Rectal smooth muscle tissue (tissue), 1 donor: Measurements from ENCODE around the gene PHACTR1.
"Not testable (repeated sequence)": the region's sequence is repeated elsewhere in the genome, so short reads cannot be mapped to it uniquely, and the experiment has no call there.

Source experiments
- H3K27ac ChIP-seq: one replicate; pipeline ENCODE4 v1.7.0; 2013; ENCODE audit warnings: low read depth, low read length, inconsistent platforms
- H3K27me3 ChIP-seq: one replicate; pipeline ENCODE4 v1.7.0; 2013; ENCODE audit warnings: low read length; ENCODE audit not compliant: control insufficient read depth, insufficient read depth
- H3K36me3 ChIP-seq: one replicate; pipeline ENCODE4 v1.7.0; 2013; ENCODE audit warnings: low read length; ENCODE audit not compliant: control insufficient read depth, insufficient read depth
- H3K4me1 ChIP-seq: one replicate; pipeline ENCODE4 v1.7.0; 2013; ENCODE audit warnings: low read length; ENCODE audit not compliant: control insufficient read depth, insufficient read depth
- H3K4me3 ChIP-seq: one replicate; pipeline ENCODE4 v1.7.0; 2013; ENCODE audit warnings: low read length
- H3K9ac ChIP-seq: one replicate; pipeline ENCODE4 v1.7.0; 2013; ENCODE audit warnings: low read length

Gene PHACTR1

DNA sequence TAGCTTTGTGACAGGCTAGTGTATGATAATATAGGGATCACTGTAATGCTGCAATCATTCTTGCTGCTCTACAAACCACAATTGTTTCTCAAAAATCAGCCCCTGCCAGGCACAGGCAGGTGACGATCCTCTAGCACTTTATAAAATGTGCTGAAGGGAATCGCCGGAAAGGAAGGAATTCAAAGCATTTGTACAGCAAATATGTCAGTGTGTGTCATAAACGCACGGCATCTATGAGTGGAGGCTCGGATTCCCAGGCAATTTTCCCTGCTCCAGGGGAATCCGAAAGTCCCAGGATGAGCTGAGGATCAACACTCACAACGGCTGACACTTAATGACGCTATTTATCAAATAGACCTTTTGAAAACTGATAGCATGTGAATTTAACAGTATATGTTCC lies 1.4 kb downstream of the PHACTR1 start:
- Histone ChIP-seq H3K4me1 (no peaks in the 10 kb centered on the region), H3K36me3 (no peaks in the 10 kb centered on the region), H3K4me3 (no peak overlapping the region), H3K9ac (no peak overlapping the region), H3K27me3 (no peaks in the 10 kb centered on the region), H3K27ac (no peak overlapping the region)

DNA sequence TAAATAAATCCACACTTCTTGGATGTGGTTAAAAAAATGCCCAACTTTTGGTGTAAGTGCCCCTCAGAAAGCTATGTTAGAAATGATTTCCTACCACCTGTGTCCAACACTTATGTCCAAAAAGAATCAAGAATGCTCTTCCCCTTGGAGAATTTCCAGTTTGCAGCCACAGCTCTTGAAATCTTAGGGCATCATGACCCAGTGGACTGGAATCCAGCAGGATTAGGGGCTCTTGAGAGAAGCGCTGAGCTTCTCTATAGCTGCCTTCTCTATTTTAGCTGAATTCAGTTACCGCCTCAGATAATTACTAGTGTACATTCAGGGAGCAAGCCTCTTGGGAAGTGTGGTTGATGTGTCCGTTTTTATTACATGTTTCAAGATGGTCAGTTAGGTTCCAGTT lies 2.5 kb downstream of the PHACTR1 start:
- Histone ChIP-seq H3K4me3 (no peak overlapping the region), H3K27me3 (no peaks in the 10 kb centered on the region), H3K9ac (no peak overlapping the region), H3K4me1 (no peaks in the 10 kb centered on the region), H3K36me3 (no peaks in the 10 kb centered on the region), H3K27ac (no peak overlapping the region)

DNA sequence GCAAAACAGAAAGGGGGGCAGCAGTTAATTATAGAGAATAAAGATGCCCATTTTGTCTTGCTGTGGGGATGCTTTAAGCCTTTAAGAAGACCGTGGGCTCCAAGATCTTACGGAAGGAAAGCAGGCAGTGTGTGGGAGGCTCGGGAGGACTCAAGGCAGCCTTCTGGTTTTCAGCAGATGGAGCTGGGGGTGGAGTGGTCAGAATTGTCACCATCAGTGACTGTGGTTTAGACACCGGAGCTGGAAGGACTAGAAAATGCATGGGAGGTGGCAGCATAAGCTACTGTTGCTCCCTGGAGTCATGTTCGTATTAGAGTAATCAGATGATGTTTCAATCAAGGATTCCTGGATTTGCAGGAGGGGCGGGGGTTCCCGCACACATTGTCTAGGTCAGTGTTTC lies 3.7 kb downstream of the PHACTR1 start:
- Histone ChIP-seq H3K4me3 (no peak overlapping the region), H3K27me3 (no peaks in the 10 kb centered on the region), H3K36me3 (no peaks in the 10 kb centered on the region), H3K27ac (no peak overlapping the region), H3K9ac (no peak overlapping the region), H3K4me1 (no peaks in the 10 kb centered on the region)

DNA sequence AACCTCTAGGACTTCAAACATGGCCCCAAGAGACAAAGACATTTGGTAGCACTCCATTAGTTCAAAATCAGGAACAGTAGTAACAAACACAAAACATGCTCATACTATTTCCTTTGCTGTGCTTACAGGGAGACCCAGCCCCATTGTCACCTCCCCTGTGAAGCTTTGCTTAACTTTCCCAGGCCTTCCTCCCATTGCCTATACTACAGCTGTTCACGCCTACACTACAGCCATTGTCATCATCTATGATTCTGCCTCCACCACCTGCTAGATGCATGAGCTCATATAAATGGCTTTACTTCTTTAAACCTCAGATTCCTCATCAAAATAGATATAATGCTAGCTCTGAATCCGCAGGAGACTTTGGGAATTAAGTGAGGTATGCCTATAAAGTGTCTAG lies 8.7 kb downstream of the PHACTR1 start:
- no peak overlapping the region for H3K4me3 ChIP-seq

DNA sequence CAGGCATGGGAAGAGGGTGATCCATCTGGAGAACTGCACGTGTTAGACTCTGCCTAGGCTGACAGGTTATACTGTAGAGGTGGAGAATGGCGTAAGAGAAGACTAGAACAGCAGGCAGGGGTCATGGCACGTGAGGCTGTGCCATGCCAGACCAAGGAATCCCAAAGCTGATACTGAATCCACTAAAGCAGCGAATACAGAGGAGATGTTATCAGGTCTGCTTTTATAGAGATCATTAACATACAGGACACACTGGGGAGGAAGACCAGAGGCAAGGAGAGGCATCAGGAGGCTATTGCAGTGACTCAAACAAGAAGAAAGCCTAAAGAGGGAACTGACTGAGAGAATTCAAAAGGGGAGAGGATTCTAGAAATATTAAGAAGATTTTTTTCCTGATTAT lies 12.9 kb downstream of the PHACTR1 start:
- Histone ChIP-seq H3K36me3 (no peaks in the 10 kb centered on the region), H3K27me3 (no peaks in the 10 kb centered on the region), H3K4me1 (no peaks in the 10 kb centered on the region)

More for the DNA sequence above, 8.7 kb downstream of the PHACTR1 start:
- Histone ChIP-seq H3K36me3 (no peaks in the 10 kb centered on the region), H3K9ac (no peak overlapping the region), H3K27me3 (no peaks in the 10 kb centered on the region), H3K27ac (no peak overlapping the region), H3K4me1 (no peaks in the 10 kb centered on the region)

DNA sequence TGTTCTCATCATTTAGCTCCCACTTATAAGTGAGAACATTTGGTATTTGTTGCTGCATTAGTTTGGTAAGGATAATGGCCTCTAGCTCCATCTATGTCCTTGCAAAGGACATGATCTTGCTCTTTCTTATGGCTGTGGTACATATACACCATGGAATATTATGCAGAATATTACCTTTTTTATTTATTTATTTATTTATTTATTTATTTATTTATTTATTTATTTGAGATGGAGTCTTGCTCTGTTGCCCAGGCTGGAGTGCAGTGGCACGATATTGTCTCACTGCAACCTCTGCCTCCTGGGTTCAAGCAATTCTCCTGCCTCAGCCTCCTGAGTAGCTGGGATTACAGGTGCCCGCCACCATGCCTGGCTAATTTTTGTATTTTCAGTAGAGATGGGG lies 14.2 kb downstream of the PHACTR1 start:
- H3K27ac ChIP-seq, H3K4me1 ChIP-seq, H3K4me3 ChIP-seq, H3K36me3 ChIP-seq, H3K9ac ChIP-seq, H3K27me3 ChIP-seq: not testable (repeated sequence)

More for the DNA sequence above, 12.9 kb downstream of the PHACTR1 start:
- Histone ChIP-seq H3K9ac (no peak overlapping the region), H3K4me3 (no peak overlapping the region), H3K27ac (no peak overlapping the region)

DNA sequence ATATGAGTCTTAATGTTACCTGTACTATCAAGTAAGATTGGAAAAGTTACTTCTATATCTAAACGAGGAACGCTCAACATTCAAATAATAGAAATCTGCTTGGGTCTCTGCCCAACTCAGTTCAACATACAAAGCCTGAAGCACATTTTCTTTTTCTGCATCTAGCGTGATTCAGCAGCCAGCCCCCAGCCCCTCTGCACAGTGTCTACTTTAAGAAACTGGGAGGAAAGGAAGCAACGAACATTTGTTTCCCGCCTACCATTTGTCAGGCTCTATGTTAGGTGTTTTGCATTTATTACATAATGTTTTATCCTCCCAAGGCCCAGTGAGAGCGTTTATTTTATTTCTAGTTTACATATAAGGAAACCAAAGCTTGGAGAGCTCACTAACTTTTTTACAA lies 17.3 kb downstream of the PHACTR1 start:
- Histone ChIP-seq H3K4me3 (no peak overlapping the region), H3K4me1 (no peaks in the 10 kb centered on the region), H3K9ac (no peak overlapping the region), H3K36me3 (no peaks in the 10 kb centered on the region), H3K27me3 (no peaks in the 10 kb centered on the region), H3K27ac (no peak overlapping the region)

DNA sequence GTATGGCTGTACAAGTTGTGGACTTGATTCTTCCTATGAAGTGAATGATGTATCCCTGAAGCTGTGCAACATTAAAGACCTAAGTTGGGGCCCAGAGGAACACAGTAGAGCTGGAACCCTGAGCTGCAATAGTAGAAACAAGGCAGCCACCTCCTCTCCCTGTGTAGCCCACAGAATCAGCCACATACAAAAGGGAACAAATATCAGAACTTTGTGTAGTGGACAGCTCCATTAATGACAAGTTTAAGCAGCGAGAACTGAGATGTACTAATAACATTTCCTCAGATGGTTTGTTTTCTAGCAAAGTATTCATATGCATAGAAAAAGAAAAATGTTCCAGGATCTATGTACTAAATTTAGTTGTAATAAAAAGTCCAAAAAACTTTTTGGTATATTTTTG lies 19.2 kb downstream of the PHACTR1 start:
- Histone ChIP-seq H3K9ac (no peak overlapping the region), H3K27me3 (no peaks in the 10 kb centered on the region), H3K36me3 (no peaks in the 10 kb centered on the region), H3K4me1 (no peaks in the 10 kb centered on the region), H3K4me3 (no peak overlapping the region), H3K27ac (no peak overlapping the region)

DNA sequence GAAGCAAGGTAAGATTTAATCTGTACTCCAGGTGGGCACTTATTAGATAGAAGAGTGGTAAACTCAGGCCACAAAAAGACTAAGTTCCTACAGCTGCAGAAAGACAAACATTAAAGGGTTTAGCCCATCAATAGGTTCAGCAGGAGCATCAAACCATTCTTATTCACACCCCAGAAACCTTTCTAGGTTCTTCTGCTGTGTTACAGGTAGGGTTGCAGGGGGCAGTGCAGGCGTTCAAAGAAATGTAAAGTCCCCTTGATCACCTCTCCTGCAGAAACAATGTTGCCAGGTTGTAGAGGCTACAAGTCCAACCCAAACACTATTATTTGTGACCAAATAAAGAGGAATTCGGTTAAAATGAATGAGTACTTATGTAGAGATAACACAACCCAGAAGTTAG lies 31.8 kb downstream of the PHACTR1 start:
- Histone ChIP-seq H3K27ac (no peak overlapping the region), H3K4me3 (no peak overlapping the region), H3K4me1 (no peaks in the 10 kb centered on the region), H3K27me3 (peaks cover 7% of the 10 kb centered on the region), H3K9ac (no peak overlapping the region), H3K36me3 (no peaks in the 10 kb centered on the region)

DNA sequence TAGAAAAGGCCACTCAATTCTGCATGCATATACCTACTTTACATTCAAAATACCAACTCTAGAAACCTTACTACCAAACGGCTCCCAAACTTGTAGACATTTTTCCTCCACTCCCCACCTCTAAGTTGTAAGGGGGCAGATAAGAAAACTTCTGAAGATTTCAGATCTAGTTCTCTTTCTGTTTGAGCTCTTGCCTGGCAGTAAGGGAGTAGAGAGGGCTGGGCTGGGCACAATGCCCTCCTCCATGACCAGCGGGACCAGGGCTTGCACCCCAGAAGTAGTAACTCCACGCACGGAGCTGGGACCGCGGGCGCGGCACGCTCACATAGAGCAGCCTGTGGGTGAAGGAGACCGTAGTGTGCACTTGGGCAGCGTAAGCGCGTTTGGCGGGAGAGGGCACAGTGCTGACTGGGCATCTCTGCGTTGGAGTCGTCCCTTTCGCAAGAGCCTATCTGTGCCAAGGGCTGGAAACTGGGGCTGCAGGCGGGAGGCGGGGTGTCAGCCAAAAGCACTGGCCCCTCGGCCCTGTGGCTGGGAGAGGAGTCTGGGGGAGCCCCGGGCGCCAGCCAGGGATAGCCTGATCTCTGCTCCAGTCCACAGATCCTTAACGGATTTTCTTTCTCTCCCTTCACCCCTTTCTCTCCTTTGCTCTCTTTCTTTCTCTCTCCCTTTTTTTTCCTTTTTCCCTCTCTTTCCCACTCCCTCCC lies 32.4 kb downstream of the PHACTR1 start:
- Histone ChIP-seq H3K36me3 (no peaks in the 10 kb centered on the region), H3K27ac (no peak overlapping the region), H3K4me1 (no peaks in the 10 kb centered on the region), H3K9ac (no peak overlapping the region), H3K27me3 (peaks cover 7% of the 10 kb centered on the region), H3K4me3 (no peak overlapping the region)

DNA sequence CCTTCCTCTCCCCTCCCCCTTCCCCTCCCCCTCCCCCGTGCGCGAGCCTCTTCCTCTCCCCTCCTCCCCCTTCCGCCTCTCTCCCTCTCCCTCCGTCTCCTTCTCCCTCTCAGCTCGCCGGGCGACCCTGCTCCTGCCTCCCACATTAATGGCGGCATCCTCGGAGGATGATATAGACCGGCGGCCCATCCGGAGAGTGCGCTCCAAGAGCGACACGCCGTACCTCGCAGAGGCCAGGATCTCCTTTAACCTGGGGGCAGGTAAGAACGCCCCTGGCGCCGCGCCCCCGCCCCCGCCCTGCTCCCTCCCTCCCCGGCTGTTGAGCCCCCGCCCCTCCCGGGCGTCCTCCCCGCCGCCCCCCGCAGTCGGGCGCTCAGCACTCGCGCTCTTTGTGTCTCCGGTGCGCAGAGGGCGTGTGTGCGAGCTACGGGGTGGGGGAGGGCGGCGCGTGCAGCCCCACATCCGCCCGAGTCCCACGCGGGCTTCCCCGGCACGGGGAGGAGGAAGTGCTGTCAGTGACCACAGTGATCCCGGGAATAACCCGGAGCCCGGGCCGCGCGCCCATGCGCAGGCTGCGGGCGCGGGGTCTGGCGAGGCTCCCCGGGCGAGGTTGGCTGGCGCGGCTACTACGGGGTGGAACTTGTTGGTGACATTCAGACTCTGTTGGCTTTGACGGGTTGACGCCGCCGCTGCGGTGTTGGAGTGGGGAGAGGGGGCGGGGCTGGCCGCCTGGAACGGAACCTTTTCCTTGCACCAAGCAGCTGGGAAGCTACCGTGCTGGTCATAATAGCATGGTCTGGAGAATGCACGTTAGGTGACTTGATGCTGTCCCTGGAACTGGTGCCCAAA lies 33.2 kb downstream of the PHACTR1 start:
- H3K4me3 ChIP-seq, result no peak overlapping the region
- peaks cover 7% of the 10 kb centered on the region for H3K27me3 ChIP-seq
- no peak overlapping the region for H3K27ac ChIP-seq

DNA sequence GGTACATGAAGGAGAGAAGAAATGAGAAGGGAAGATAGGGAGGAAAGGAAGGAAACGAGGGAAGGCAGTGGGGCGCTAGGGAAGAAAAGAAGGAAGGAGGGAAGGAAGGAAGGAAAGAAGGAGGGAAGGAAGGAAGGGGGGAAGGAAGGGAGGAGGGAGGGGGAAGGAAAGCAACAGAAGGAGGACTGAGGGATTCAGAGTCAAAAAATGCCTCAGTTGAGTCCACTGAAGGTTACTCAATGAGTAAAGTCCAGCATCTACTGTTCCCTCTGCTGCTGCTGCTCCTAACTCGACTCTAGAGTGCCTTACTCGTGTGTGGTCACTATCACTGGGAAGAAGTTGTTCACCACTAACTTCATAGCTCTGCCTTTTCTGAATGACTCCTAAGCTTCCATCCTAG lies 33.8 kb downstream of the PHACTR1 start:
- peaks cover 7% of the 10 kb centered on the region for H3K27me3 ChIP-seq
- no peaks in the 10 kb centered on the region for H3K4me1 ChIP-seq
- no peak overlapping the region for H3K9ac ChIP-seq
- no peak overlapping the region for H3K4me3 ChIP-seq
- no peaks in the 10 kb centered on the region for H3K36me3 ChIP-seq
- no peak overlapping the region for H3K27ac ChIP-seq

More for the DNA sequence above, 33.2 kb downstream of the PHACTR1 start:
- Histone ChIP-seq H3K36me3 (no peaks in the 10 kb centered on the region), H3K9ac (no peak overlapping the region), H3K4me1 (no peaks in the 10 kb centered on the region)
